Stimulated activated CD4-positive, alpha-beta T cell treated with anti-CD3 and anti-CD28 coated beads, TNF-alpha, amount 100 ng/mL, for 48 hours (primary cell): ENCODE data around the gene RIMS4.

Source experiments
- DNase-seq, 3 donors: peaks; one replicate each; pipeline ENCODE4 v3.0.0-alpha.2; 2020; ENCODE audit warnings: low read depth in 3 of 3

Gene RIMS4

GRCh38 chr20:44701858-44702256, 108.5 kb downstream of the RIMS4 start:
- DNase-seq = no peak
